ENCODE data around the gene CNGB1. TPM values are rescaled to one million over a fixed set of nuclear protein-coding genes. Genes with fewer than 3 reads are reported as not detected.
A peak's percentile ranks its signal among the peaks of the same experiment; 100 is the strongest.
"Not testable (repeated sequence)": the region's sequence is repeated elsewhere in the genome, so short reads cannot be mapped to it uniquely, and the experiment has no call there.

CNGB1 gene
- total RNA-seq, 1 donor from 2014 or later, result under 0.01 TPM

DNA sequence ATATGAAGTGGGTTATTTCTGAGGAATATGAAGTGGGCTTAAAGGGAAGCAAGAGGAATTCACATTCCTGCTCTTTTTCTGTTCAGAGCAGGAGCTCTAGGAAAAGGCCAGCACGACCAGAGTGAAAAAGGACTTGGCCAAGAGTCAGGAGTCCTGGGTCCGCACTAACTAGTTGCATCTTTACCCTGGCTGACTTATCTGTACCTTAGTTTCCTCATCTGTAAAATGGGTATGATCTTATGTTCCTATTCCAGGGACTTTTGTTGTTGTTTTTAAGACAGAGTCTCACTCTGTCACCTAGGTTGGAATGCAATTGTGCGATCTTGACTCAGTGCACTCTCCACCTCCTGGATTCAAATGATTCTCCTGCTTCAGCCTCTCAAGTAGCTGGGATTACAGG lies 52.5 kb downstream of the CNGB1 start:
- TF ChIP-seq, protein P1, sequence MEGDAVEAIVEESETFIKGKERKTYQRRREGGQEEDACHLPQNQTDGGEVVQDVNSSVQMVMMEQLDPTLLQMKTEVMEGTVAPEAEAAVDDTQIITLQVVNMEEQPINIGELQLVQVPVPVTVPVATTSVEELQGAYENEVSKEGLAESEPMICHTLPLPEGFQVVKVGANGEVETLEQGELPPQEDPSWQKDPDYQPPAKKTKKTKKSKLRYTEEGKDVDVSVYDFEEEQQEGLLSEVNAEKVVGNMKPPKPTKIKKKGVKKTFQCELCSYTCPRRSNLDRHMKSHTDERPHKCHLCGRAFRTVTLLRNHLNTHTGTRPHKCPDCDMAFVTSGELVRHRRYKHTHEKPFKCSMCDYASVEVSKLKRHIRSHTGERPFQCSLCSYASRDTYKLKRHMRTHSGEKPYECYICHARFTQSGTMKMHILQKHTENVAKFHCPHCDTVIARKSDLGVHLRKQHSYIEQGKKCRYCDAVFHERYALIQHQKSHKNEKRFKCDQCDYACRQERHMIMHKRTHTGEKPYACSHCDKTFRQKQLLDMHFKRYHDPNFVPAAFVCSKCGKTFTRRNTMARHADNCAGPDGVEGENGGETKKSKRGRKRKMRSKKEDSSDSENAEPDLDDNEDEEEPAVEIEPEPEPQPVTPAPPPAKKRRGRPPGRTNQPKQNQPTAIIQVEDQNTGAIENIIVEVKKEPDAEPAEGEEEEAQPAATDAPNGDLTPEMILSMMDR (IDR thresholded peaks at IDR 0.05; ENCODE audit: insufficient read depth, low read length, severe bottlenecking), result no peak
- FAIRE-seq (peak; percentile 70), DNase-seq (ENCODE audit: low read depth) (no peak)
- Histone ChIP-seq H3K27me3 (ENCODE audit: control insufficient read depth, insufficient read depth, low read length) (no peaks in the 10 kb centered on the region), H3K4me3 (ENCODE audit: low read depth, low read length) (no peak overlapping the region), H3K36me3 (ENCODE audit: control insufficient read depth, insufficient read depth, low read length) (no peaks in the 10 kb centered on the region)

DNA sequence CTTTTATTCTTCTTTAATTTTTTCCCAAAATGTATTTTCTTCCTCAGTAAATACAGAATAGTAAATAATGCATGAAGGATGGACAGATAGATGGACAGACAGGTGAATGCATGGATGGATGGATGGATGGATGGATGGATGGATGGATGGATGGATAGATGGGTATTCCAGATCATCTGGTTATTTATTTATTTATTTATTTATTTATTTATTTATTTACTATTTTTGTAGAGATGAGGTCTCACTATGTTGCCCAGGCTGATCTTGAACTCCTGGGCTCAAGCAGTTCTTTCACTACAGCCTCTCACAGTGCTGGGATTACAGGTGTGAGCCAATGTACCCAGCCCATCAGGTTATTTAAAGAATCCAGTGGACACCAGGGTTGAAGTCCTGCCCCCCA lies 53.0 kb downstream of the CNGB1 start:
- FAIRE-seq; DNase-seq (ENCODE audit: low read depth); H3K4me3 ChIP-seq (ENCODE audit: low read depth, low read length); H3K36me3 ChIP-seq (ENCODE audit: control insufficient read depth, insufficient read depth, low read length); H3K27me3 ChIP-seq (ENCODE audit: control insufficient read depth, insufficient read depth, low read length): not testable (repeated sequence)

DNA sequence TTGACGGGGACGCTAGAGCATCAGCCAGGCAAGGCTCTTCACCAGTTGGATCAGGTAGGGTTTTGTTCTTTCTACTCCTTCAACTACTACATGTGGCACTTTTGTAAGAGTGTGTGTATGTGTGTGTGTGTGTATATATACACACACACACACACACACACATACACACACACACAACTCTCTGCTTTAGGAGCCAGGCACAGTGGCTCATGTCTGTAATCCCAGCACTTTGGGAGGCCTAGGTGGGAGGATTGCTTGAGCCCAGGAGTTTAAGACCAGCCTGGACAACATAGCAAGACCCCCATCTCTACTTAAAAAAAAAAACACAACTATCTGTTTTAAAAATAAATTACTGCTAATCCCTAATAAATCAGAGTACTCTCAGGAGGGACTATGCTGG lies 53.4 kb downstream of the CNGB1 start:
- DNase-seq (ENCODE audit: low read depth); FAIRE-seq; H3K4me3 ChIP-seq (ENCODE audit: low read depth, low read length); H3K27me3 ChIP-seq (ENCODE audit: control insufficient read depth, insufficient read depth, low read length); H3K36me3 ChIP-seq (ENCODE audit: control insufficient read depth, insufficient read depth, low read length): not testable (repeated sequence)

DNA sequence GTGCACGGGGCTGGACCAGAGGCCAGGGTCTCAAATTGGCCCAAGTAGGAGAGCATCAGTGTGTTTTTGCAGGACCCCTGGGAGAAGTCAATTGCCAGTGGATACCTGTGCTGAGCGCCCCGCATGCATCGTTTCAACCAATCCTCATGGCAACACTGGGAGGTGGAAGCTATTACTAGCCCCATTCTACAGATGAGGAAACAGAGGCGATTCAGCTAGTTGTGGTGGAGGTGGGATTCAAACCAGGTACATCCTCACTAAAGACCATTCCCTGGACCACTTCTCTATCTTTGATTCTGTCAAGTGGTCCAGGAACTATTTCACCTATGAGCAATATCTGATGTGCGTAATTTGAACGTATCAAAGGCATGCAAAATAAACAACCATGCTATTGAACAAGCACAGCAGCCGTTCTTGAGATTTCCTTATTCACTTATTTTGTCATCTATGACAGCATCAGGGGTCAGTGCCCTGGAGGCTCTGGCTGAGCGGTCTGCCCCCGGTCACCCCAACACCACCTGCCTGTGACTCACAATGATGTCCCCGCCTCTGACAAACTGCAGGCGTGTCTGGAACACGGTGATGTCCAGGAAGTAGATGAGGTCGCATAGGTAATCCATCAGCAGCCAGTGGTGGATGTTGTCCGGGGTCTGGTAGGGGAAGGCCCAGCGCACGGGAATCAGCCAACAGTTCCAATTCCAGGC lies 54.0 kb downstream of the CNGB1 start:
- TF ChIP-seq, protein P1 (IDR thresholded peaks at IDR 0.05; ENCODE audit: insufficient read depth, low read length, severe bottlenecking), result no peak
- Histone ChIP-seq H3K4me3 (ENCODE audit: low read depth, low read length) (no peak overlapping the region), H3K27me3 (ENCODE audit: control insufficient read depth, insufficient read depth, low read length) (no peaks in the 10 kb centered on the region), H3K36me3 (ENCODE audit: control insufficient read depth, insufficient read depth, low read length) (no peaks in the 10 kb centered on the region)
- DNase-seq (ENCODE audit: low read depth), result peak; percentile 94
- FAIRE-seq, result peak; percentile 40

DNA sequence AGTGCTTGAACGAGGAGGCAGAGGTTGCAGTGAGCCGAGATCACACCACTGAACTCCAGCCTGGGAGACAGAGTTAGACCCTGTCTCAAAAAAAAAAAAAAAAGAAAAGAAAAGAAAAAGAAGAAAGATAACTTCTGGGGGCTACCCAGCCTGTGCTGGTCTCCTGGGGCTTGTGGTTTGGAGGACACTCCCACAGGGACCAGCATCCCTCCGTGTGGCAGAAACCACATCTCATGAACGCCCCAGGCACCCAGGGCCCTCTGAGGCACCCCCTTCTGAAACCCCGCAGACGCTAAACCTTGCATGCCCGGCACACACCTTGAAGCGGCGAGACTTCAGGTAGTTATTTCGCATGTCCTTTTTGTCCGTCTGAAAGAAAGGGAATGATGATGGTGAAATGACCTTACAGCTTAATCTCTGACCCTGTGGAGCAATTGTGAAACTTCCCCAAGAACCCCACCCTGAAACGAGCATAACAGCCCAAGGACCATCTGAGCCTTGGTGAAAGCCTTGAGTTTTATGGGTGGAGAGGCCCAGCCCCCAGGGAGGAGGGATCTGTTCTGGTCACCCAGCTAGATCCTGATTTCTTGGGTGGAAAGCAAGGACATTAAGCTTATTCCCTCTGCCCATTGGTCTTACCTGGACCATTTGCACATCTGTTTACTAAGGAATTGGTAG lies 55.0 kb downstream of the CNGB1 start:
- peak; percentile 13 for FAIRE-seq
- H3K4me3 ChIP-seq (ENCODE audit: low read depth, low read length), result no peak overlapping the region
- H3K36me3 ChIP-seq (ENCODE audit: control insufficient read depth, insufficient read depth, low read length), result no peaks in the 10 kb centered on the region
- no peaks in the 10 kb centered on the region for H3K27me3 ChIP-seq (ENCODE audit: control insufficient read depth, insufficient read depth, low read length)
- no peak for DNase-seq (ENCODE audit: low read depth)
- TF ChIP-seq, protein P1 (IDR thresholded peaks at IDR 0.05; ENCODE audit: insufficient read depth, low read length, severe bottlenecking), result no peak

DNA sequence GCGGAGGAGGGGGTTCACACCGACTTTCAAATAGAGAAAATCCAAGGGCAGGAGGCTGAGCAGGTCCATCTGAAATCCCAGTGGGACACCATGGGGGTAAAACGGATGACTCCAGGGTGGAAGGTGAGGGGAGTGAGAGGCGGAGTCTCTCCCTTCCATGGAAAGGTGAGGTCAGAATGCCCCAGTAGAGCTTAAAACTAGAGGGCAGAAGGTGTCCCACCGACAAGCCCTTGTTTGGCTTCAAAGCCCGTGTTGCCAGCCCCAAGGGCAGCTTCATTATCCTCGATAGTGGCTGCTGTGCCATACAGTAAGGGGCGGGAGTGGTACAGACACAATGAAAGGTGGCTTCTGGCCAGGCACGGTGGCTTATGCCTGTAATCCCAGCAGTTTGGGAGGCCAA lies 55.7 kb downstream of the CNGB1 start:
- no peaks in the 10 kb centered on the region for H3K36me3 ChIP-seq (ENCODE audit: control insufficient read depth, insufficient read depth, low read length)
- no peak overlapping the region for H3K4me3 ChIP-seq (ENCODE audit: low read depth, low read length)
- no peaks in the 10 kb centered on the region for H3K27me3 ChIP-seq (ENCODE audit: control insufficient read depth, insufficient read depth, low read length)
- DNase-seq (ENCODE audit: low read depth) (no peak), FAIRE-seq (no peak)
- TF ChIP-seq, protein P1 (IDR thresholded peaks at IDR 0.05; ENCODE audit: insufficient read depth, low read length, severe bottlenecking), result no peak

Data from bronchial epithelial cell (primary cell).